HG02885 (cell line): Measurements from ENCODE around the gene RAP1GAP2.
"Not testable (repeated sequence)": the region's sequence is repeated elsewhere in the genome, so short reads cannot be mapped to it uniquely, and the experiment has no call there.

ENCODE experiments used
- ATAC-seq: cut with Tn5 transposase; IDR thresholded peaks from one replicate; pipeline ENCODE4 v1.9.1; 2021; ENCODE audit warnings: mild to moderate bottlenecking; ENCODE audit not compliant: unreplicated experiment, poor library complexity

Gene RAP1GAP2

DNA sequence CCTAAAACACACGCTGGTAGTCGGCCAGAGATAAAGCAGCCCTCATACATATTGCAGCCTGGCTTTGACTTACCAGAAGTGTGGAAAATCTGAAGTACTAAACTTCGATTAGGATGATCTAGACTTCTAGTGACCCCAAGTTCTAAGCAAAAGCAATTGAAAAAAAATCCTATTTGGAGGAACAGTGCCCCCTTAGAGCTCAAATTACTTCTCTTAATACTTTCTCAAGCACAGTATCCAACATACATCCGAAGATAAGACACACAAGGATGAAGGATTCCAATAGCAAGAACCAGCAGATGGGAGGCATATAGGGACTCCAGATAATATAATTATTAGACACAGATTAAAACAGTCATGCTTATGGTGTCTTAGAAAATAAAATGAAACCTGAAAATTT, 277.6 kb downstream of the RAP1GAP2 start:
- ATAC-seq: not testable (repeated sequence)
